Measurements from ENCODE around the gene PARP9. TPM values are rescaled to one million over a fixed set of nuclear protein-coding genes. Genes with fewer than 3 reads are reported as not detected.

Gene PARP9
- total RNA-seq, 2 experiments from 2014 or later: 0.57 to 1.4 TPM

GRCh38 chr3:122563717-122564025 is 429 bp downstream of the PARP9 start:
- DNase-seq (ENCODE audit: low spot score): peak; percentile 16
- H3K9me2 ChIP-seq (ENCODE audit: insufficient read depth, low read length): no peaks in the 10 kb centered on the region
- POLR2A ChIA-PET: interaction anchor here (0.8 kb wide), 1 partner anchor 11 kb away, joined by 4 read pairs; no protein-coding TSS in a partner anchor
- peak overlapping the region; percentile 66 for H3K4me3 ChIP-seq (ENCODE audit: low read depth, low read length, poor library complexity, severe bottlenecking)
- intact Hi-C loops (cut with micrococcal nuclease; ENCODE audit: unreplicated experiment): loop anchor here (5.0 to 10.0 kb wide), 3 partner anchors 106 to 471 kb away; partner anchors contain the start of gene HSPBAP1
- H3K9me3 ChIP-seq (ENCODE audit: low read length): no peaks in the 10 kb centered on the region
- no peak for TF ChIP-seq EZH2phosphoT487 (IDR thresholded peaks at IDR 0.05; ENCODE audit: borderline replicate concordance, low read depth, low read length)
- no peak for TF ChIP-seq CTCF (conservative IDR thresholded peaks at IDR 0.05; ENCODE audit: low read length)
- peaks cover 22% of the 10 kb centered on the region for H3K4me1 ChIP-seq (ENCODE audit: insufficient read depth, low read length, poor library complexity, severe bottlenecking)
- peak overlapping the region; percentile 83 for H3K4me2 ChIP-seq (ENCODE audit: low read length)
- H3K27ac ChIP-seq (ENCODE audit: low read depth, low read length, poor library complexity, severe bottlenecking): no peak overlapping the region
- no peaks in the 10 kb centered on the region for H4K20me1 ChIP-seq (ENCODE audit: insufficient read depth, low read length)
- no peaks in the 10 kb centered on the region for H3K36me3 ChIP-seq (ENCODE audit: insufficient read depth, low read length)
- CTCF ChIA-PET (ENCODE audit: unreplicated experiment): no interaction called here
- peak overlapping the region; percentile 80 for H2AFZ ChIP-seq (ENCODE audit: low read length)
- H3K79me2 ChIP-seq (ENCODE audit: insufficient read depth, low read depth, low read length): no peaks in the 10 kb centered on the region
- BruUV-seq (replicated peaks): no TSS peak

- H3K9me3 ChIP-seq (ENCODE audit: low read length): no peaks in the 10 kb centered on the region
- H3K9me2 ChIP-seq (ENCODE audit: insufficient read depth, low read length): no peaks in the 10 kb centered on the region
- H3K79me2 ChIP-seq (ENCODE audit: insufficient read depth, low read depth, low read length): no peaks in the 10 kb centered on the region
- no TSS peak for BruUV-seq (replicated peaks)
- TF ChIP-seq CTCF (conservative IDR thresholded peaks at IDR 0.05; ENCODE audit: low read length): no peak
- TF ChIP-seq EZH2phosphoT487 (IDR thresholded peaks at IDR 0.05; ENCODE audit: borderline replicate concordance, low read depth, low read length): no peak
- ChIA-PET POLR2A (interaction anchor here (0.9 kb wide), 1 partner anchor 39 kb away, joined by 3 read pairs; no protein-coding TSS in a partner anchor), CTCF (ENCODE audit: unreplicated experiment) (no interaction called here)
- peak overlapping the region; percentile 80; the same call in 1 of the 2 replicates for H2AFZ ChIP-seq (ENCODE audit: low read length)
- H3K27ac ChIP-seq (ENCODE audit: low read depth, low read length, poor library complexity, severe bottlenecking): no peak overlapping the region
- intact Hi-C loops (cut with micrococcal nuclease; ENCODE audit: unreplicated experiment): loop anchor here (5.0 to 10.0 kb wide), 3 partner anchors 106 to 472 kb away; partner anchors contain the start of gene HSPBAP1
- no peak for DNase-seq (ENCODE audit: low spot score)
- peak overlapping the region; percentile 66 for H3K4me3 ChIP-seq (ENCODE audit: low read depth, low read length, poor library complexity, severe bottlenecking)
- H3K4me2 ChIP-seq (ENCODE audit: low read length): peak overlapping the region; percentile 83
- peaks cover 18% of the 10 kb centered on the region for H3K4me1 ChIP-seq (ENCODE audit: insufficient read depth, low read length, poor library complexity, severe bottlenecking)
- no peaks in the 10 kb centered on the region for H4K20me1 ChIP-seq (ENCODE audit: insufficient read depth, low read length)
- H3K36me3 ChIP-seq (ENCODE audit: insufficient read depth, low read length): no peaks in the 10 kb centered on the region
Measured at GRCh38 chr3:122562923-122563716, 980 bp downstream of the PARP9 start.

- no peak overlapping the region for H3K4me3 ChIP-seq (ENCODE audit: low read depth, low read length, poor library complexity, severe bottlenecking)
- TF ChIP-seq EZH2phosphoT487 (IDR thresholded peaks at IDR 0.05; ENCODE audit: borderline replicate concordance, low read depth, low read length) (no peak), CTCF (conservative IDR thresholded peaks at IDR 0.05; ENCODE audit: low read length) (peak; percentile 82)
- H3K79me2 ChIP-seq (ENCODE audit: insufficient read depth, low read depth, low read length): no peaks in the 10 kb centered on the region
- H4K20me1 ChIP-seq (ENCODE audit: insufficient read depth, low read length): no peaks in the 10 kb centered on the region
- POLR2A ChIA-PET: no interaction called here
- no peaks in the 10 kb centered on the region for H3K9me2 ChIP-seq (ENCODE audit: insufficient read depth, low read length)
- BruUV-seq (replicated peaks): no TSS peak
- H3K36me3 ChIP-seq (ENCODE audit: insufficient read depth, low read length): no peaks in the 10 kb centered on the region
- no peak overlapping the region for H3K4me2 ChIP-seq (ENCODE audit: low read length)
- H2AFZ ChIP-seq (ENCODE audit: low read length): no peak overlapping the region
- intact Hi-C loops (cut with micrococcal nuclease; ENCODE audit: unreplicated experiment): loop anchor here (1.0 to 10.0 kb wide), 4 partner anchors 103 to 474 kb away; partner anchors contain the start of gene HSPBAP1
- CTCF ChIA-PET (ENCODE audit: unreplicated experiment): interaction anchor here (1.1 kb wide), 1 partner anchor 119 kb away, joined by 3 read pairs; no protein-coding TSS in a partner anchor
- H3K4me1 ChIP-seq (ENCODE audit: insufficient read depth, low read length, poor library complexity, severe bottlenecking): peaks cover 18% of the 10 kb centered on the region
- no peaks in the 10 kb centered on the region for H3K9me3 ChIP-seq (ENCODE audit: low read length)
- no peak overlapping the region for H3K27ac ChIP-seq (ENCODE audit: low read depth, low read length, poor library complexity, severe bottlenecking)
- peak; percentile 83 for DNase-seq (ENCODE audit: low spot score)
Measured at GRCh38 chr3:122560680-122561079, 3.4 kb downstream of the PARP9 start.

Data from OCI-LY7 (cell line).